ENCODE measurements around the gene CDH19. TPM values are rescaled to one million over a fixed set of nuclear protein-coding genes. Genes with fewer than 3 reads are reported as not detected.

The CDH19 gene
- total RNA-seq, 1 donor from 2014 or later, result 13.0 TPM

DNA sequence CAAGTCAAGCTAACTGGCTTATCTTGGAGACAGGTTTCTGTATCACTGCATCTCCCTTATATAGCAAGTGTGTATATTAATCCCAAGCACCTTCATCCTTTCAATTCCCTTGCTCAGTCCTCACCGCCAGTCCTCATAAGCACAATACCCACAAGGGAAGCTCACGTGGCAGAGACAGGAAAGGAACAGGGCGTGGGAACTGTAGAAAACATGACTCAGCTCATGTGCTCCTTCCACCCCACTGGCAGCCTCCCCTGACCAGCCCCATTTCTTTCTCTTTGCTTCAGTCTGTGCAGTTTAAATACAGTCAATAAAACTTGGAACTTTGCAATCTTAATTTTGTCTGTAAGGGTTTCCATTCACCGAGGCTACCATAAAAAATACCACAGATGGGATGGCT lies 36.5 kb upstream of the CDH19 start:
- intact Hi-C loops (cut with micrococcal nuclease), result no loop called here
- TF ChIP-seq, protein P1, sequence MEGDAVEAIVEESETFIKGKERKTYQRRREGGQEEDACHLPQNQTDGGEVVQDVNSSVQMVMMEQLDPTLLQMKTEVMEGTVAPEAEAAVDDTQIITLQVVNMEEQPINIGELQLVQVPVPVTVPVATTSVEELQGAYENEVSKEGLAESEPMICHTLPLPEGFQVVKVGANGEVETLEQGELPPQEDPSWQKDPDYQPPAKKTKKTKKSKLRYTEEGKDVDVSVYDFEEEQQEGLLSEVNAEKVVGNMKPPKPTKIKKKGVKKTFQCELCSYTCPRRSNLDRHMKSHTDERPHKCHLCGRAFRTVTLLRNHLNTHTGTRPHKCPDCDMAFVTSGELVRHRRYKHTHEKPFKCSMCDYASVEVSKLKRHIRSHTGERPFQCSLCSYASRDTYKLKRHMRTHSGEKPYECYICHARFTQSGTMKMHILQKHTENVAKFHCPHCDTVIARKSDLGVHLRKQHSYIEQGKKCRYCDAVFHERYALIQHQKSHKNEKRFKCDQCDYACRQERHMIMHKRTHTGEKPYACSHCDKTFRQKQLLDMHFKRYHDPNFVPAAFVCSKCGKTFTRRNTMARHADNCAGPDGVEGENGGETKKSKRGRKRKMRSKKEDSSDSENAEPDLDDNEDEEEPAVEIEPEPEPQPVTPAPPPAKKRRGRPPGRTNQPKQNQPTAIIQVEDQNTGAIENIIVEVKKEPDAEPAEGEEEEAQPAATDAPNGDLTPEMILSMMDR (IDR thresholded peaks at IDR 0.05; ENCODE audit: borderline replicate concordance), result no peak

DNA sequence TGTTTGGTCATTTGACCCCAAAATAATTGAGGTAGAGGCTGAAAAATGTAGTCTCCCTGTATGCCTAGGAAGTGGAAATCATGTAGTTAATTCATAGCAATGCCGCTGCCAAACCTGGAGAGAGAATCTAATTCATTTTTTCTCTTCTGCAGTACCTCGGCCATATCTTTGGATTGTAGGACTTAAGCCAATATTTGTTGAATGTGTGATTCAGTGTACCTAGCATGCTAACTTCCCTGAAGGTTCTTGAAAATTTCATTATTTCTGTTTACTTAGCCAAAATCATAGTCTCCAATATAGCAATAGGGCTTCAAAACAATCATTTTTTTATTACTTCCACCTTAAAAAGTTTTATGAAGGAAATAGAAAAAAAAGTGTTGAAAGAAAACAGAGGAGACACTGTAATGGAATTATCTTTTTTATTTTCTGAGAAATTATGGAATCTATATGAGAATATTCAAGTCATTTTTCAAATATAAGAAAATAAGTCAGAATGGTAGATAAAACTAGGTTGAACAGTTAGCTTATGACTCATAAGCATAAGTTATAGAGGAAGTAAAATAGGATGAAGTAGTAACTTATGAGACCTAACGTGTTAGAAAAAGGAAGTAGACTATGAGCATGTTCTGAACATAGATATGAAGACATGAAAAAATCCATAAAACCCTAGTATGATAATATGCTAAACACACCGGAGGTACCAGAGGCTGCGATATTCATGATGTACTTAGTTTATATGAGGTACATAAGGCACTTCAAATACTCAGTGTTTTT lies 35.2 kb upstream of the CDH19 start:
- DNase-seq, result no peak
- Histone ChIP-seq H3K9me3 (replicated peaks) (peaks cover 7% of the 10 kb centered on the region), H3K27ac (replicated peaks) (no peak overlapping the region), H3K27me3 (ENCODE audit: low read depth) (no peaks in the 10 kb centered on the region), H3K4me1 (no peaks in the 10 kb centered on the region), H3K36me3 (no peaks in the 10 kb centered on the region), H3K4me3 (no peak overlapping the region)
- intact Hi-C loops (cut with micrococcal nuclease), result no loop called here
- TF ChIP-seq, protein P1 (IDR thresholded peaks at IDR 0.05; ENCODE audit: borderline replicate concordance), result no peak

More for the DNA sequence above, 36.5 kb upstream of the CDH19 start:
- Histone ChIP-seq H3K36me3 (no peaks in the 10 kb centered on the region), H3K9me3 (replicated peaks) (peaks cover 7% of the 10 kb centered on the region), H3K27me3 (ENCODE audit: low read depth) (no peaks in the 10 kb centered on the region), H3K27ac (replicated peaks) (peak overlapping the region; percentile 38), H3K4me1 (no peaks in the 10 kb centered on the region), H3K4me3 (no peak overlapping the region)
- peak; percentile 44 for DNase-seq

DNA sequence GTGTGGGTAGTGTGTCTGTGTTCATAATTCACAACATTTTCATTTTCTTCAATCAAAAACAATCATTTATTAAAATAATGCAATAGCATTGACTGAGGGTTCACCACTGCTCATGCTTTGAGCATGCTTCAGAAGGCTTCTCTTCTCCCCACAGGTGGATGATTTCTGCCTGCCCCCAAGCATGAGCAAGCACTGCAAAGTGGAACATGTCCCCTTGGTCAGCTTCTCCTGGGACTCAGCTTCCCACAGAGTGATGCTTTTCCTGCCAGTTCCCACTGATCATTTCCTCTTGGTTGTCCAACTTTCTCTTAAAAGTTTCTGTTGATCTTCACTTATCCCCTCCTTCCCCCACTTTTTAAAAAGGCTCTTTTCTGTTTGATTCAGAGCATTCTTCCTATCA lies 31.5 kb upstream of the CDH19 start:
- peak overlapping the region; percentile 39 for H3K27ac ChIP-seq (replicated peaks)
- H3K36me3 ChIP-seq, result no peaks in the 10 kb centered on the region
- TF ChIP-seq, protein P1 (IDR thresholded peaks at IDR 0.05; ENCODE audit: borderline replicate concordance), result no peak
- no peak overlapping the region for H3K4me3 ChIP-seq
- no peaks in the 10 kb centered on the region for H3K27me3 ChIP-seq (ENCODE audit: low read depth)
- H3K9me3 ChIP-seq (replicated peaks), result peaks cover 7% of the 10 kb centered on the region
- intact Hi-C loops (cut with micrococcal nuclease), result no loop called here
- H3K4me1 ChIP-seq, result no peaks in the 10 kb centered on the region
- no peak for DNase-seq

DNA sequence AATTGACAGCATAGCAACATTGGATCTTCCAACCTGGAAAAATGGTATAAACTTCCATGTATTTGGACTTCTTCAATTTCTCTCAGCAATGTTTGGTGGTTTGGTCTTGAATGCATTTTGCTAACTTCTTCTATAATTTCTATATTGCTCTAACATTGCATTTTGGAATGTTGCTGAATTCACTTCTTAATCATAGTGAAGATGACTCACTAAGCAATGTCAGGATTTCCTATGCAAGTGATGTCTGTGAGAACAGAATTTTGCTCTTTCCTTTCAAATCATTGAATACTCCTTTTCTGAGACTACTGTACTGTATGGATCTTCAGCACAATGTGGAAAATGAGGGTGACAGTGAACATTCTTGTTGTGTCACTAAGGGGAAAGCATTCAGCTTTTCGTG lies 28.9 kb upstream of the CDH19 start:
- H3K9me3 ChIP-seq (replicated peaks), result no peaks in the 10 kb centered on the region
- H3K27me3 ChIP-seq (ENCODE audit: low read depth), result no peaks in the 10 kb centered on the region
- TF ChIP-seq, protein P1 (IDR thresholded peaks at IDR 0.05; ENCODE audit: borderline replicate concordance), result no peak
- H3K4me1 ChIP-seq, result no peaks in the 10 kb centered on the region
- no peaks in the 10 kb centered on the region for H3K36me3 ChIP-seq
- DNase-seq, result no peak
- no peak overlapping the region for H3K4me3 ChIP-seq
- intact Hi-C loops (cut with micrococcal nuclease), result no loop called here
- H3K27ac ChIP-seq (replicated peaks), result no peak overlapping the region

DNA sequence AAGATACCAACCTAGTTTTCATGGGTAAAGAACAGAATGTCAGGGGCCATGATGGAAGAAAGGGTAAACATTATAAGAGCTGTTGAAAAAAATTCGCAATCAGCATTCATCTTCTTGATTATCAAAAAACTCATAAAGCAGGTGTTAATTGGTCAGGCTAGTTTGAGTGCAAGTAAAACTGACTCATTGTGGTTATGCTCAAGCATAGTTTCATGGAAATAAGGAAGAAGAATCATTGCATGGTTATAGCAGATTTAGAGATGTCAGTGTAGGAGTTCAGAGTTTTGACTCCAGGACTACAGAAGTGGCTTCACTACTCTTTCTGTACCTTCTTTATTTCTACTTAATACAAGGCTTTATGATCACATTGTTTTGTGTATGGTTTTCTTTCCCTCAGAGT lies 26.9 kb upstream of the CDH19 start:
- DNase-seq, result no peak
- H3K4me3 ChIP-seq, result no peak overlapping the region
- H3K9me3 ChIP-seq (replicated peaks), result no peaks in the 10 kb centered on the region
- TF ChIP-seq, protein P1 (IDR thresholded peaks at IDR 0.05; ENCODE audit: borderline replicate concordance), result no peak
- no peak overlapping the region for H3K27ac ChIP-seq (replicated peaks)
- no peaks in the 10 kb centered on the region for H3K4me1 ChIP-seq
- intact Hi-C loops (cut with micrococcal nuclease), result no loop called here
- no peaks in the 10 kb centered on the region for H3K36me3 ChIP-seq
- H3K27me3 ChIP-seq (ENCODE audit: low read depth), result no peaks in the 10 kb centered on the region
